Neural crest cell (in vitro differentiated cells): Measurements from ENCODE around the gene ASCL3. TPM values are rescaled to one million over a fixed set of nuclear protein-coding genes. Genes with fewer than 3 reads are reported as not detected.

Experiments used
- DNase-seq: peaks from one replicate; pipeline ENCODE4 v3.0.0; 2021; ENCODE audit warnings: low read depth, mixed read lengths, low spot score
- H3K27ac Mint-ChIP-seq: one replicate; pipeline ENCODE4 v1.8.0; 2021; ENCODE audit warnings: mild to moderate bottlenecking, mixed read lengths; ENCODE audit not compliant: unreplicated experiment
- H3K27me3 Mint-ChIP-seq: 2 replicates; pipeline ENCODE4 v1.8.0; 2021; ENCODE audit warnings: low read depth, mild to moderate bottlenecking, mixed read lengths
- H3K36me3 Mint-ChIP-seq: 2 replicates; pipeline ENCODE4 v1.8.0; 2021; ENCODE audit warnings: low read depth, mild to moderate bottlenecking, mixed read lengths
- H3K4me1 Mint-ChIP-seq: 2 replicates; pipeline ENCODE4 v1.8.0; 2021; ENCODE audit warnings: mixed read lengths
- H3K4me3 Mint-ChIP-seq: one replicate; pipeline ENCODE4 v1.8.0; 2021; ENCODE audit warnings: mild to moderate bottlenecking, mixed read lengths
- H3K9me3 Mint-ChIP-seq: 2 replicates; pipeline ENCODE4 v1.8.0; 2021; ENCODE audit warnings: mixed read lengths
- CTCF ChIP-seq: fragments of 200-600 bp; sonication (generic); conservative IDR thresholded peaks from 2 replicates; pipeline ENCODE4 v1.5.0; 2021; ENCODE audit warnings: antibody characterized with exemption, mild to moderate bottlenecking
- total RNA-seq: library from RNA; stranded (reverse); gene quantifications from 2 replicates; pipeline ENCODE4 v1.2.1, GENCODE V29; 2021

The ASCL3 gene
- total RNA-seq, 1 donor from 2014 or later: not detected

- no peak for TF ChIP-seq CTCF
- peaks cover 38% of the 10 kb centered on the region for H3K4me1 Mint-ChIP-seq
- H3K27me3 Mint-ChIP-seq: peaks cover 26% of the 10 kb centered on the region
- peaks cover 4% of the 10 kb centered on the region for H3K36me3 Mint-ChIP-seq
- H3K4me3 Mint-ChIP-seq: peak within 1 kb of the TSS; percentile 96
- peak; percentile 98 for DNase-seq
- H3K9me3 Mint-ChIP-seq: no peaks in the 10 kb centered on the region
- H3K27ac Mint-ChIP-seq: peak within 1 kb of the TSS; percentile 87
Observed at GRCh38 chr11:8911029-8911823, 31.6 kb downstream of the ASCL3 start, which contains the start of gene AKIP1. Gene AKIP1 (plus strand): TSS chr11:8911189. CDS start chr11:8911450, 261 bp downstream.

DNA sequence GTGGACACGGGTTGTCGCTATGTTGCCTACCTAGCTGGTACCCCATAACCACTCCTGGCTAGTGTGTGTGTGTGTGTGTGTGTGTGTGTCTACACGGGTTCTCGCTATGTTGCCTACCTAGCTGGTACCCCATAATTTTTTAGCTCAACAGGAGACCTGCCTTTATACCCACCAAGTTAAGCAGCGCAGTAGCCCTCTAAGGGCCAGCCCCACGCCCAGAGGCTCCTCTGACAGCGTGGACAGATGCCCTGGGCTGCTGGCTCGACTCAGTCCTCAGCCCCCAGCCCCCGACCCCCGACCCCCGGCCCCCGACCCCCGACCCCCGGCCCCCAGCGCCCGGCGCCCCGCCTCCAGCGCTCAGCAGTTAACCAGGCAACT, 32.2 kb downstream of the ASCL3 start:
- Mint-ChIP-seq H3K4me3 (peak overlapping the region; percentile 96), H3K36me3 (peaks cover 4% of the 10 kb centered on the region), H3K27ac (no peak overlapping the region), H3K9me3 (no peaks in the 10 kb centered on the region), H3K4me1 (peaks cover 38% of the 10 kb centered on the region), H3K27me3 (peaks cover 26% of the 10 kb centered on the region)
- TF ChIP-seq CTCF: no peak
- DNase-seq: no peak

GRCh38 chr11:8908099-8908498, 34.7 kb downstream of the ASCL3 start:
- Mint-ChIP-seq H3K4me1 (peaks cover 21% of the 10 kb centered on the region), H3K27ac (no peak overlapping the region), H3K4me3 (peak overlapping the region; percentile 48), H3K9me3 (no peaks in the 10 kb centered on the region), H3K27me3 (peaks cover 28% of the 10 kb centered on the region), H3K36me3 (peaks cover 4% of the 10 kb centered on the region)
- TF ChIP-seq CTCF: no peak
- DNase-seq: no peak

GRCh38 chr11:8907116-8907515, 35.7 kb downstream of the ASCL3 start:
- H3K27ac Mint-ChIP-seq: no peak overlapping the region
- no peak for TF ChIP-seq CTCF
- peaks cover 16% of the 10 kb centered on the region for H3K4me1 Mint-ChIP-seq
- H3K9me3 Mint-ChIP-seq: no peaks in the 10 kb centered on the region
- H3K4me3 Mint-ChIP-seq: no peak overlapping the region
- no peak for DNase-seq
- peaks cover 28% of the 10 kb centered on the region for H3K27me3 Mint-ChIP-seq
- no peaks in the 10 kb centered on the region for H3K36me3 Mint-ChIP-seq

- H3K4me3 Mint-ChIP-seq: no peak overlapping the region
- peaks cover 3% of the 10 kb centered on the region for H3K36me3 Mint-ChIP-seq
- no peak for TF ChIP-seq CTCF
- H3K27me3 Mint-ChIP-seq: peaks cover 28% of the 10 kb centered on the region
- DNase-seq: no peak
- H3K27ac Mint-ChIP-seq: no peak overlapping the region
- H3K9me3 Mint-ChIP-seq: peaks cover 5% of the 10 kb centered on the region
- H3K4me1 Mint-ChIP-seq: peaks cover 15% of the 10 kb centered on the region
Observed at GRCh38 chr11:8905528-8906165, 37.2 kb downstream of the ASCL3 start.
